ENCODE data around the gene ADGRL1.
"Not testable (repeated sequence)": the region's sequence is repeated elsewhere in the genome, so short reads cannot be mapped to it uniquely, and the experiment has no call there.

GRCh38 chr19:14188086-14188485 lies 17.9 kb downstream of the ADGRL1 start:
- TF ChIP-seq POLR2AphosphoS5 (IDR thresholded peaks at IDR 0.05); POLR2A (IDR thresholded peaks at IDR 0.05); EP300 (IDR thresholded peaks at IDR 0.05; ENCODE audit: low read depth); CTCF (IDR thresholded peaks at IDR 0.05): not testable (repeated sequence)
